ENCODE results near the gene SCN2B. TPM values are rescaled to one million over a fixed set of nuclear protein-coding genes. Genes with fewer than 3 reads are reported as not detected.
A peak's percentile ranks its signal among the peaks of the same experiment; 100 is the strongest.

The SCN2B gene
- total RNA-seq, 1 donor from 2014 or later, result not detected

DNA sequence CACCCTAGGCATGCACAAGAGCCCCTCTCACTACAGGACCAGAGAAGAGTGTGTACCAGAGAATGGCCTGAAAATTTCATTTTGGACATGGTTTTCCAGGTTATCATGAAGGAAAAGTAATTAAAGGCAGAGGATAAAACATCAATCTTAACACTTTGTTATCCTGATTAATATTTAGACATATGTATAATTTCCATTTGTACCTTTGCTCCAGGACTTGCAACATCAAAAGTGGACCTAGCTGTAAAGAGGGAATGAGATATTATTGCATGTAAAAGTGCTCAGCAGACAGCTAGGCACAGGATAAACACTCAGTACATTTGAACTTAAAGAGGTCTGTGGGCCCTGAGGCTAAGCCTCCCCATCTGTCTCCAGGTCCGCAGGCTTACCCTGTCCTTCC lies 21.8 kb downstream of the SCN2B start:
- DNase-seq (ENCODE audit: low read depth in 2 of 2), result no peak

DNA sequence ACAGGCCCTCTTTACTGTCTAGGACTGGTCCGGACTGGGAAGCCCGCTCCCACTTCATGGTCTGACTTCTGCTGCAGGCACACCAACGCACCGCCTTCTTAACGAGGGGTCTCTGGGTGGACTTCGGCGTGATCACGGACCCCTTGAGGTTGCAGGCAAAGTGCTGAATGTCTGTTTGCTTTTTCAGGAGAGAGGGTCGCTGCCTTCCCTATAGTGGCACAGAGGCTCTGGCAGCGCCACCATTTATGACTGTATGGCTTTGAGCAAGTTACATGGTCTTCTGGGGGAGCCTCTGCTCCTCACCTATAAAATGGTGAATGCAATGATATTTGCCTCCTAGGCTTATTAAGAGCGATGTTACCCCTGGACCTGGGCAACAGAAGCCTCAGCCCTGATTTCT lies 22.5 kb downstream of the SCN2B start:
- no peak for DNase-seq (ENCODE audit: low read depth in 2 of 2)

DNA sequence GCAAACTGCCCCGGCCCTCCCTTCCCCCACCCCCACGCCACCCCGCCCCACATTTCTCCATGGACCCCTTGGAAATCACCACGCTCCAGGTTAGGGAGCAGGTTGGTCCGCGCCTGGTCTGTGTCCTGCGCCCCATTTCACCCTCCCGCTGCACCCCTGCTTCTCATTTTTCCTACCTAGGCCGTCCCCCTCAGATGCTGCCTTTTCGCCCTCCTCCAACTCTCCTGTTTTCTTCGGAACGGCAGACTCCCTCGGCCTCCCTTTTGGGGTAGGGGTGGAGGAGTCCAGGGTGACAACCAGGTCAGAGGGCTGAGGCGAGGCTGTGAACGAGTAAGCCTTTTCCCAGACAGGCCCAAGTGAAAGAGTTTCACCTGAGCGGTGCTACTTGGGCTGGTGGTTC lies 22.9 kb downstream of the SCN2B start:
- DNase-seq (ENCODE audit: low read depth in 2 of 2), result no peak

- DNase-seq (ENCODE audit: low read depth in 2 of 2), result peak in 1 of 2 donors; percentile 53
These were observed 23.6 kb downstream of the SCN2B start, which contains the start of gene SCN4B for GRCh38 chr11:118152552-118153471. Gene SCN4B, minus strand, starts transcription at chr11:118152823. Its CDS starts 150 bp downstream, at chr11:118152673.

- no peak for DNase-seq (ENCODE audit: low read depth in 2 of 2)
These were observed 24.4 kb downstream of the SCN2B start for GRCh38 chr11:118152020-118152551.

- DNase-seq (ENCODE audit: low read depth in 2 of 2), result no peak
These were observed 25.0 kb downstream of the SCN2B start for GRCh38 chr11:118151431-118151830.

- DNase-seq (ENCODE audit: low read depth in 2 of 2), result no peak
These were observed 26.9 kb downstream of the SCN2B start for GRCh38 chr11:118149493-118149892.

DNA sequence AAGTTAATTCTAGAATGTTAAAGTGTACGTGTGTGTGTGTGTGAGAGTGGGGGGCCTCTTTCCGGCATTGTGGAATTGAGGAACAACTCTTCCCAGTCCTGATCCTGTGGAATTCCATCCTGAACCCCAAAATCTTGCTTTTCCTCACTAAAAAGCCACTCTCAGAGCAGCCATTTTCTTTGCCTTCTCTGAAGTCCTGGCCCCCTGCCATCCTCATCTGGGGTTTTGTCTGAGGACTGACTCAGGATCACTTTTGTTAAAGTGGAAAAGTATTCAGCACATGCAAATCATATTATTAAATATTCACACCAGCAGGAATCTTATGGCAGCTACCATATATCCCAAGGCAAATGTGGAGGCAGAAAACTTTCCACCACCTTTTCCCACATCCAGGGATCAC lies 27.6 kb downstream of the SCN2B start:
- DNase-seq (ENCODE audit: low read depth in 2 of 2), result no peak

DNA sequence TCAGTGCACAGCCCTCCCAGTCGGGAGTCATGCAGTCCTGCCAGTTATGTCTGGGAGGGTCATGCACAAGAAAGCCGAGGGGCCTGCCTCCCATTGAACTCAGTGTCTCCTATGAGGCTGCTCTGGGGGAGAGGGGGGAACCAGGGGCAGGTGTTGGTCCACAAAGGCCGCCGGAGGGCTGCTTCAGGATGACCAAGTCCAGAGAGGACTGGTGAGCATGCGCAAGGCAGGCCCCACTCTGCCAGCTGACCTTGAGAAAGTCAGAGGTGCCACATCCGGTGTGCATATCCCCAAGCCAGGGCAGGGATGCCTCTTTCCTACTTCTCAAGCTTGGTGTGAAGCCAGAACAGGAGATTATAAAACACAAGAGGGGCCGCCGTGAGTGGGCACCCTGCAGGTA lies 28.2 kb downstream of the SCN2B start:
- DNase-seq (ENCODE audit: low read depth in 2 of 2), result no peak

DNA sequence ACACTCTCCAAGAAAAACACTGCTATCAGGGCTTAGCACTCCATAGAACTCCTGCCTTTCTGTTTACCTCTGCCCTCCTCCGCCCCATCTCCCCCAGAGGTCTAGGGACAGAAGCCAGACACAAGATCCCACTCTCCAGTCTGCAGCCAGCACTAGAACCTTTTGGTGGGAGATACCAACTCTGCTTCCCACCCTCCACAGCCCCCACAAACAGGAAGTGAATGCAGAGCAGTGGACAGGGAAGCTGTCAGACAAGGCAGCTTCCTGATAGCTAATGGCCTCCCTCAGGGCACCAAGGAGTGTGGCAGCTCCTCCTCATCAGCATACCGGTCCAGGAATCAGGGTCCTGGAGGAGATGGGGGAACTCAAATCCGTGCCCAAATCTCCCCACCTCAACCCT lies 28.9 kb downstream of the SCN2B start:
- no peak for DNase-seq (ENCODE audit: low read depth in 2 of 2)

GRCh38 chr11:118146554-118146953 lies 29.9 kb downstream of the SCN2B start:
- DNase-seq (ENCODE audit: low read depth in 2 of 2), result no peak

GRCh38 chr11:118145285-118146227 lies 30.9 kb downstream of the SCN2B start:
- peak; percentile 37 to 74 for DNase-seq (ENCODE audit: low read depth in 2 of 2)

- no peak for DNase-seq (ENCODE audit: low read depth in 2 of 2)
These were observed 31.9 kb downstream of the SCN2B start for GRCh38 chr11:118144301-118145268.

DNA sequence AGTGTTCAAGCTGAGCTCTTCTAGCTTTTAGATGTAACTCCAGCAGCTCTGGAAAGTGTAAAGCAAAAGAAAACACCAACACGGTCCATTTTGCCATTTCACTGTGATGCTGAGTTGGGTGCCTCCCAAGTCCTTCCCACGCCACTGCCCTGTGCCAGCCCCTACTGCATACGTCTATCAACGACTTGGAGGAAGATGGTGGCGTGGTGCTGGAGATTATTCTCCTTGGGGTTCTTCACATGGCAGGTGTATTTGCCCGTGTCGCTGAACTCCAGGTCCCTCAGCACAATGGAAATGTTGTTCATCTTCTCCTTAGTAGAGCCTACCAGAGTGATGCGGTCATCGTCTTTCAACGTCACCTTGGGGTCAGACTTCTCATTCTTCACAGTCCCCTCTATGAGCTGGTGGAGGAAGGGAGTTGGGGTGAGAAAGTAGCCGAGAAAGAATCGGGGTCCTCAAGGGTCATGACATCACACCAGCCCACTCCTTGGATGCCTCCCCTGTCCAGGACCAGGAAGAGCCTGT lies 32.7 kb downstream of the SCN2B start:
- DNase-seq (ENCODE audit: low read depth in 2 of 2), result no peak

DNA sequence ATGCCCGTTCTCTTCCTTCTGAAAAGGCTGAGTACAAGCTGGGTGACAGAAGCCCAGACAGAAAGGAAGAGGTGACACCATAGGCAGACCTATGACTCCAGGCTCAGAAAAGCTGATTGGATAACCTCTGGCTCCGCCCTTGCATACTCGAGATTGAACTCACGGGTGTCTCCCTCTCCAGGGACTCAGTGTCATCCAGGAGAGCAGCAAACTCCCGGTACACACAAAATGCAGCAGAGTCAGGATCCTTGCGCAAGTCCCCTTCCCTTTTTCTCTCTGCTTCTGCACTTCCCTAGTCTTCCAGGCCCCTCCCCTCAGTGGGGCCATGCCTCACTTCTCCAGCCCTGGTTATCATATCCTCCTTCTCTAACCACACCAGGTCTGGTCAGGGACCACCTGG lies 33.6 kb downstream of the SCN2B start:
- DNase-seq (ENCODE audit: low read depth in 2 of 2), result no peak

DNA sequence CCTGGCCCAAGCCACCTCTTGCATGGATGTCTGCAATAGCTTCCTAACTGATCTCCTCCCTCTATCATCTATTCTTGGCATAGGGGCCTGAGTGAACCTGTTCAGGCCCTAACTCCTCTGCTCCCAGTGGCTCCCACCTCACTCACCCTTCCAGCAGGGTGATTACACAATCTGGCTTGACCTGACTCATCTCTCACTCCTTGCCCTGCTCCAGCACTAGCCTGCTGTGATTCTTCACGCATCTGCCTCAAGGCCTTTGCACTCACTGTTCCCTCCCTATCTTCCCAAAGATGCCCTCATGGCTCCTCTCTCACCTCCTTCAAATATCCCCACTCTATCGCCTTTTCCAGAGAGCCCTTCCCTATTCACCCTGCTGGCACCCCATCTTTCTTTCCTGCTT lies 34.4 kb downstream of the SCN2B start:
- no peak for DNase-seq (ENCODE audit: low read depth in 2 of 2)

GRCh38 chr11:118139578-118139977 lies 36.9 kb downstream of the SCN2B start:
- DNase-seq (ENCODE audit: low read depth in 2 of 2), result no peak

- DNase-seq (ENCODE audit: low read depth in 2 of 2), result no peak
These were observed 37.5 kb downstream of the SCN2B start for GRCh38 chr11:118138839-118139420.

DNA sequence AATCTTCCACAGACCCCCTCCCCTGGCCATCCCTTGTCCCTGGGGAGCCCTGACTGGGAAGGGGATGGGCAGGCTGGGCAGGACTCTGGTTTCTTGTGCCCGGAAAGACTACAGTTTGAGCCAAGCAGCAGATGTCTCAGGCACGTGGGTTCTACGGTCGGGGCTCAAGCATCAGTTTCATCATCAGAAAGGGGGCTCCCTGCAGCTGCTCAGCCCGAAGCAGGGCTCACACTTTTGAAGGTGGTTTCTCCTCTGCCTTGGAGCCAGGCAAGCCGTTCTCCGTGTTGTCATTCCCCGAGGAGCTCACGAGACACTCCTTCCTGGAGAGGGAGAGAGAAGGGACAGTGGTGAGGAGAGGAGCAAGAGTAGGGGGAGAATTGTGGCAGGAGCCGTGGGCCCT lies 39.6 kb downstream of the SCN2B start:
- DNase-seq (ENCODE audit: low read depth in 2 of 2), result no peak

DNA sequence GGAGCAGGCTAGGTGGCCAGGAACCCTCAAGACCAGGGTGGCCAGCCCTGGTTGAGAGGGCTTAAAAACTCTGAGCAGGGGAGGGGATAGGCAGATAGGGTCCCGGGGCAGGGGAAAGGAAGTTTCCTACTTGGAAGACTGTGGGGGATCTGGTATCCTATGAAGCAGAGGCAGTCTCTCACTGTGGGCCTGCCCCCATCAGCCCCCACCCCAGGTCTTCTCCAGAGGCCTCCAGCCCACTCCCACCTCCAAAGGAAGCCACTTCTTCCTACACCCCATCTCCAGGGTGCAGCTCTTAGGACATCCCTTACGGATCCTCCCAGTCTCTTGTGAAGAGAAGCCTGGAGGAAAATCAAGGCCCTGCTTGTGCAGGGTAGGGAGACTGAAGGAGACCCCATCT lies 40.1 kb downstream of the SCN2B start:
- DNase-seq (ENCODE audit: low read depth in 2 of 2), result no peak

All from dermis microvascular lymphatic vessel endothelial cell (primary cell).